Astrocyte (in vitro differentiated cells and primary cell): ENCODE results near the gene PABPC1L2B. TPM values are rescaled to one million over a fixed set of nuclear protein-coding genes. Genes with fewer than 3 reads are reported as not detected.
"Not testable (repeated sequence)": the region's sequence is repeated elsewhere in the genome, so short reads cannot be mapped to it uniquely, and the experiment has no call there.

Source experiments
- DNase-seq: peaks from one replicate; pipeline ENCODE4 v3.0.0-alpha.2; 2010; ENCODE audit warnings: low read depth
- FAIRE-seq: peaks from 2 replicates; lab custom pipeline; 2011; peaks lifted over from hg19 to GRCh38; lab: Jason Lieb, UNC
- H2AFZ ChIP-seq: 2 replicates; pipeline ENCODE4 v1.6.0; 2012; ENCODE audit warnings: low read depth, low read length, inconsistent platforms
- H3K27ac ChIP-seq: 2 replicates; pipeline ENCODE4 v1.5.1; 2011; ENCODE audit warnings: low read depth, low read length, inconsistent platforms
- H3K27me3 ChIP-seq: 2 replicates; pipeline ENCODE4 v1.6.0; 2011; ENCODE audit warnings: low read length, inconsistent platforms; ENCODE audit not compliant: insufficient read depth
- H3K36me3 ChIP-seq: 2 replicates; pipeline ENCODE4 v1.5.1; 2011; ENCODE audit warnings: low read length, inconsistent platforms; ENCODE audit not compliant: insufficient read depth
- H3K4me1 ChIP-seq: 2 replicates; pipeline ENCODE4 v1.5.1; 2011; ENCODE audit warnings: low read length, inconsistent platforms; ENCODE audit not compliant: insufficient read depth
- H3K4me2 ChIP-seq: 2 replicates; pipeline ENCODE4 v1.6.0; 2012; ENCODE audit warnings: low read length, inconsistent platforms
- H3K4me3 ChIP-seq: 2 replicates; pipeline ENCODE4 v1.5.1; 2011; ENCODE audit warnings: low read depth, mild to moderate bottlenecking, low read length, inconsistent platforms; ENCODE audit not compliant: insufficient read depth
- H3K79me2 ChIP-seq: 2 replicates; pipeline ENCODE4 v1.6.0; 2012; ENCODE audit warnings: mild to moderate bottlenecking, low read length, inconsistent platforms; ENCODE audit not compliant: insufficient read depth
- H3K9ac ChIP-seq: 2 replicates; pipeline ENCODE4 v1.6.0; 2012; ENCODE audit warnings: mild to moderate bottlenecking, low read length, inconsistent platforms
- H3K9me3 ChIP-seq: 2 replicates; pipeline ENCODE4 v1.5.1; 2012; ENCODE audit warnings: low read depth, mild to moderate bottlenecking, low read length, inconsistent platforms; ENCODE audit not compliant: insufficient read depth
- H4K20me1 ChIP-seq: 2 replicates; pipeline ENCODE4 v1.6.0; 2012; ENCODE audit warnings: low read length, inconsistent platforms; ENCODE audit not compliant: insufficient read depth
- H3K27ac Mint-ChIP-seq: one replicate; pipeline ENCODE4 v1.8.0; 2021; ENCODE audit warnings: mild to moderate bottlenecking, mixed read lengths; ENCODE audit not compliant: unreplicated experiment
- H3K27me3 Mint-ChIP-seq: one replicate; pipeline ENCODE4 v1.8.0; 2021; ENCODE audit warnings: low read depth, mixed read lengths; ENCODE audit not compliant: unreplicated experiment
- H3K36me3 Mint-ChIP-seq: one replicate; pipeline ENCODE4 v1.8.0; 2021; ENCODE audit warnings: low read depth, mixed read lengths; ENCODE audit not compliant: unreplicated experiment
- H3K4me1 Mint-ChIP-seq: one replicate; pipeline ENCODE4 v1.8.0; 2021; ENCODE audit warnings: low read depth, mixed read lengths; ENCODE audit not compliant: unreplicated experiment
- H3K4me3 Mint-ChIP-seq: one replicate; pipeline ENCODE4 v1.8.0; 2021; ENCODE audit warnings: mild to moderate bottlenecking, moderate library complexity, mixed read lengths; ENCODE audit not compliant: unreplicated experiment
- H3K9me3 Mint-ChIP-seq: one replicate; pipeline ENCODE4 v1.8.0; 2021; ENCODE audit warnings: mild to moderate bottlenecking, mixed read lengths; ENCODE audit not compliant: unreplicated experiment
- CTCF ChIP-seq: IDR thresholded peaks from 2 replicates; pipeline ENCODE4 v1.5.1; 2011; ENCODE audit warnings: low read depth, mild to moderate bottlenecking, inconsistent platforms, low read length, moderate library complexity; ENCODE audit not compliant: insufficient read depth
- EZH2 ChIP-seq: IDR thresholded peaks from 2 replicates; pipeline ENCODE4 v1.6.1; 2012; ENCODE audit warnings: mild to moderate bottlenecking, low read length, inconsistent platforms; ENCODE audit not compliant: insufficient read depth
- total RNA-seq: library from RNA; stranded (reverse); gene quantifications from 2 replicates; pipeline ENCODE4 v1.2.1, GENCODE V29; 2021

The PABPC1L2B gene
- total RNA-seq, 1 donor from 2014 or later = 0.14 TPM

- H3K4me3 ChIP-seq = no peak overlapping the region
- H3K4me3 Mint-ChIP-seq = no peak overlapping the region
- H3K9ac ChIP-seq = no peak overlapping the region
- no peak overlapping the region for H3K4me2 ChIP-seq
- H3K4me1 Mint-ChIP-seq = no peaks in the 10 kb centered on the region
- TF ChIP-seq CTCF (no peak), EZH2 (no peak)
- H2AFZ ChIP-seq = no peak overlapping the region
- no peaks in the 10 kb centered on the region for H3K36me3 Mint-ChIP-seq
- no peaks in the 10 kb centered on the region for H3K36me3 ChIP-seq
- H3K27ac Mint-ChIP-seq = no peak overlapping the region
- DNase-seq (no peak), FAIRE-seq (no peak)
- no peak overlapping the region for H3K27ac ChIP-seq
- no peaks in the 10 kb centered on the region for H3K27me3 ChIP-seq
- H3K4me1 ChIP-seq = no peaks in the 10 kb centered on the region
- no peaks in the 10 kb centered on the region for H4K20me1 ChIP-seq
- no peaks in the 10 kb centered on the region for H3K9me3 ChIP-seq
- no peaks in the 10 kb centered on the region for H3K27me3 Mint-ChIP-seq
- H3K9me3 Mint-ChIP-seq = peaks cover 6% of the 10 kb centered on the region
- H3K79me2 ChIP-seq = no peaks in the 10 kb centered on the region
Observed at GRCh38 chrX:73021361-73022092, 18.8 kb downstream of the PABPC1L2B start.

GRCh38 chrX:73022093-73022445 lies 19.3 kb downstream of the PABPC1L2B start:
- H3K79me2 ChIP-seq, H3K27ac Mint-ChIP-seq, H2AFZ ChIP-seq, H4K20me1 ChIP-seq, H3K4me3 Mint-ChIP-seq, H3K27me3 ChIP-seq, H3K4me1 ChIP-seq, H3K36me3 ChIP-seq, DNase-seq, FAIRE-seq, H3K4me2 ChIP-seq, H3K9me3 ChIP-seq, H3K4me3 ChIP-seq, H3K27me3 Mint-ChIP-seq, H3K27ac ChIP-seq, H3K9ac ChIP-seq, H3K9me3 Mint-ChIP-seq, H3K4me1 Mint-ChIP-seq, H3K36me3 Mint-ChIP-seq: not testable (repeated sequence)

GRCh38 chrX:73028876-73029275 lies 26.1 kb downstream of the PABPC1L2B start:
- H3K4me3 Mint-ChIP-seq = no peak overlapping the region
- H3K9ac ChIP-seq = no peak overlapping the region
- TF ChIP-seq EZH2 (no peak), CTCF (no peak)
- no peaks in the 10 kb centered on the region for H3K27me3 Mint-ChIP-seq
- no peaks in the 10 kb centered on the region for H3K36me3 Mint-ChIP-seq
- no peaks in the 10 kb centered on the region for H3K4me1 ChIP-seq
- no peaks in the 10 kb centered on the region for H3K4me1 Mint-ChIP-seq
- H3K27ac Mint-ChIP-seq = no peak overlapping the region
- H3K27me3 ChIP-seq = no peaks in the 10 kb centered on the region
- no peak overlapping the region for H2AFZ ChIP-seq
- no peaks in the 10 kb centered on the region for H3K9me3 Mint-ChIP-seq
- FAIRE-seq (no peak), DNase-seq (no peak)
- no peak overlapping the region for H3K27ac ChIP-seq
- H3K4me3 ChIP-seq = no peak overlapping the region
- no peaks in the 10 kb centered on the region for H4K20me1 ChIP-seq
- no peaks in the 10 kb centered on the region for H3K9me3 ChIP-seq
- H3K4me2 ChIP-seq = no peak overlapping the region
- H3K79me2 ChIP-seq = no peaks in the 10 kb centered on the region
- H3K36me3 ChIP-seq = no peaks in the 10 kb centered on the region

Other genes starting within 250 kb of the PABPC1L2B start
- gene DMRTC1B, start 226.0 kb upstream of the PABPC1L2B start, total RNA-seq = not detected in 2 replicates
- gene FAM236B, start 220.3 kb upstream of the PABPC1L2B start, total RNA-seq = not detected in 2 replicates
- gene FAM236D, start 194.7 kb upstream of the PABPC1L2B start, total RNA-seq = not detected in 2 replicates
- not detected in 2 replicates for gene FAM236C, start 90.3 kb upstream of the PABPC1L2B start, total RNA-seq
- not detected in 2 replicates for gene FAM236A, start 64.7 kb upstream of the PABPC1L2B start, total RNA-seq
- not detected in 2 replicates for gene DMRTC1, start 59.1 kb upstream of the PABPC1L2B start, total RNA-seq
- gene PABPC1L2A, start 76.6 kb downstream of the PABPC1L2B start, total RNA-seq = 0.11 and 0.38 TPM in 2 replicates
- 7.2 and 8.3 TPM in 2 replicates for gene NAP1L2, start 211.9 kb downstream of the PABPC1L2B start, total RNA-seq